GM12801 (cell line): ENCODE measurements around the gene SH3BGRL3.

Source experiments
- CTCF ChIP-seq: IDR thresholded peaks from one replicate; pipeline ENCODE4 v1.5.1; 2011; ENCODE audit warnings: control low read depth; ENCODE audit not compliant: insufficient read length; ENCODE audit errors: extremely low read depth

SH3BGRL3 gene

DNA sequence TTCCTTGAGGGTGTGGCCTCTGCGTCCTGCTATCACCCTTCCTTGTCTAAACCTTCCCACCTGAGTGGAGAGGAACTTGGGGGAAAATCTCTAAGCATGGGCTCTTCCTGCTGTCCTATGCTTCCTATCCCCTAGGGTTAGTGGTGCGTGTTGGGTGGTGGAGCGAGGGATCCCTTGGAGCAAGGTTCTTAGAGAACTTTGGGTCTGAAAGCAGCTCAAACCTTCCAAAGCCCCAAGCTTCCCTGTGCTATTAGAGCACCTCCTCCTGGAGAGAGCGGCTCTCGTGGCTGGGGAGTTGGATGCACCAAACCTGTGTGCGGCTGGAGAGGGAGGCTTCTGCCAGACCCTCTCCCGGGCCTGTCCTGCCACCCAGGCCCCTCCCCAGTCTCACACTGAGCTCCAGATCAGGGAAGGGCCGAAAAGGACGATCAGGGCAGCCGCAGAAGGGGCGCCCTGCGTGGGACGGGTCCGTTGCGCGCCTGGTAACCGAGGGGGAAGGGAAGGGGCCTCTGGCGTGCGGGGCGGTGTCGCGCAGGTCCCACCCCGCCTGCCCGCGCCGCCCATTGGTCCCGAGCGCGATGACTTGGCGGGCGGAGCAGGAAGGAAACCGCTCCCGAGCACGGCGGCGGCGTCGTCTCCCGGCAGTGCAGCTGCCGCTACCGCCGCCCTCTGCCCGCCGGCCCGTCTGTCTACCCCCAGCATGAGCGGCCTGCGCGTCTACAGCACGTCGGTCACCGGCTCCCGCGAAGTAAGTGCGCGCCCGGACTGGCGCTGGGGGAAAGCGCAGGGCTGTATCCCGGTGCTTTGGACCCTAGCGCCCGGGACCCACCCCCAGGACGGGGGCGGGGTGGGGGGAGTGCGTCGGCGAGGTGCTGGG lies at the start of gene SH3BGRL3:
SH3BGRL3 (plus strand) TSS at position 631 of the 877 bp plus-strand sequence; CDS start at position 701, 70 bp downstream.
- no peak for TF ChIP-seq CTCF

GRCh38 chr1:26233903-26234643 lies 45.8 kb upstream of the SH3BGRL3 start, which contains the start of gene CEP85:
Gene CEP85 (plus strand): TSS chr1:26234200. CDS start chr1:26239784, 5,584 bp downstream.
- TF ChIP-seq CTCF, result no peak

DNA sequence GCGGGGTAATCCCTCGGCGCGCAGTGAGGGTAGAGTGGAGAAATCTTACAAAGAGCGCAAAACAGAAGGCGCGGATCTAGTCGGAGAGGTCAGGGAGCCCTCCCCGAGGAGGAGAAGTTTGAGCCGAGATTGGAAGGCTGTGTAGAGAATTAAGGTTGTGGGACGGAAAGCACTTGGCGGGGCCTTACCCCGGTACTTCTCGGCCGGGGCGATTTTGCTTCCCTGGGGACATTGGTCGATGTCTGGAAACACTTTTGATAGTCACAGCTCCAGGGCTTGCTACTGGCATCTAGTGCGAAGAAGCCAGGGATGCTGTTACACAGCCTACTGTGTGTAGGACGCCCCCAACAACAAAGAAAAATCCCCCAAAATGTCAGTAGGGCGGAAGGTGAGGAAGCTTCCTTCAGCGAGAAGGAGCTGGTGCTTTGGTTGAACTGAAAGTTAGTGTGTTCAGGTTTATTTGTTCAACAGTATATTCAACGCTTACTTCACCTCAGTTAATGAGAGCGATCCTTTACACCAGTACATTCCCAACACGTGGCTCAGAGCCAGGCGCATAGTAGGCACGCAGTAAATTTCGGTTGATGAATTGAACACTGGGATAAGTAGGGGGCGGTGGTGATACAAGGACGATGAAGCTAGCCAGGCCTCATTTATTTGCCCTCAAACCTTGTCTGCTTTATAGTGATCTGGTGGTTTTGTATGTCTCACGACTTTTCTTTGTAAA lies 45.1 kb upstream of the SH3BGRL3 start:
- no peak for TF ChIP-seq CTCF

- TF ChIP-seq CTCF, result no peak
Measured at GRCh38 chr1:26237230-26237966, 42.5 kb upstream of the SH3BGRL3 start.

GRCh38 chr1:26239936-26240335 lies 40.0 kb upstream of the SH3BGRL3 start:
- no peak for TF ChIP-seq CTCF

GRCh38 chr1:26252718-26253117 lies 27.2 kb upstream of the SH3BGRL3 start:
- TF ChIP-seq CTCF, result no peak
